MM.1S (cell line): Measurements from ENCODE around the gene SLX9.

ENCODE experiments used
- DNase-seq: peaks from one replicate; pipeline ENCODE4 v3.0.0-alpha.2; 2015
- H2AFZ ChIP-seq: fragments of 300-600 bp; sonication (generic); 2 replicates; pipeline ENCODE4 v1.6.0; 2016; ENCODE audit warnings: antibody characterized with exemption, low read length
- H3F3A ChIP-seq: fragments of 300-600 bp; sonication (generic); 2 replicates; pipeline ENCODE4 v1.6.1; 2016; ENCODE audit warnings: mild to moderate bottlenecking, antibody characterized with exemption, low read length, moderate library complexity, mixed read lengths; ENCODE audit not compliant: insufficient read depth
- H3K27ac ChIP-seq: fragments of 300-600 bp; sonication (generic); 2 replicates; pipeline ENCODE4 v1.5.1; 2016; ENCODE audit warnings: mild to moderate bottlenecking, low read length
- H3K27me3 ChIP-seq: fragments of 300-600 bp; sonication (generic); replicated peaks from 2 replicates; pipeline ENCODE4 v1.6.0; 2016; ENCODE audit warnings: low read length; ENCODE audit not compliant: insufficient read depth
- H3K36me3 ChIP-seq: fragments of 300-600 bp; sonication (generic); replicated peaks from 2 replicates; pipeline ENCODE4 v1.6.1; 2016; ENCODE audit warnings: mild to moderate bottlenecking, low read length, mixed read lengths; ENCODE audit not compliant: insufficient read depth
- H3K4me1 ChIP-seq: fragments of 300-600 bp; sonication (generic); 2 replicates; pipeline ENCODE4 v1.6.1; 2016; ENCODE audit warnings: low read length, mixed read lengths
- H3K4me2 ChIP-seq: fragments of 300-600 bp; sonication (generic); 2 replicates; pipeline ENCODE4 v1.6.0; 2016; ENCODE audit warnings: low read depth, low read length
- H3K4me3 ChIP-seq: fragments of 300-600 bp; sonication (generic); 2 replicates; pipeline ENCODE4 v1.5.1; 2016; ENCODE audit warnings: low read length, mixed read lengths
- H3K79me2 ChIP-seq: fragments of 300-600 bp; sonication (generic); 2 replicates; pipeline ENCODE4 v1.6.1; 2016; ENCODE audit warnings: mixed run types, low read length, mixed read lengths
- H3K9ac ChIP-seq: fragments of 300-600 bp; sonication (generic); 2 replicates; pipeline ENCODE4 v1.6.1; 2016; ENCODE audit warnings: low read length, mixed read lengths
- H3K9me2 ChIP-seq: fragments of 300-600 bp; sonication (generic); replicated peaks from 2 replicates; pipeline ENCODE4 v1.6.1; 2016; ENCODE audit warnings: mild to moderate bottlenecking, low read length, mixed read lengths; ENCODE audit not compliant: insufficient read depth
- H3K9me3 ChIP-seq: fragments of 300-600 bp; sonication (generic); replicated peaks from 2 replicates; pipeline ENCODE4 v1.6.1; 2016; ENCODE audit warnings: mild to moderate bottlenecking, low read length, mixed read lengths; ENCODE audit not compliant: insufficient read depth
- H4K20me1 ChIP-seq: fragments of 300-600 bp; sonication (generic); 2 replicates; pipeline ENCODE4 v1.6.1; 2016; ENCODE audit warnings: mild to moderate bottlenecking, low read length, moderate library complexity, mixed read lengths; ENCODE audit not compliant: insufficient read depth
- EZH2 ChIP-seq: fragments of 300-600 bp; sonication (generic); optimal IDR thresholded peaks from 2 replicates; pipeline ENCODE3; 2017; ENCODE audit warnings: low read depth, mild to moderate bottlenecking, antibody characterized with exemption, low read length, mixed read lengths
- EZH2phosphoT487 ChIP-seq: fragments of 300-600 bp; sonication (generic); IDR thresholded peaks from 2 replicates; pipeline ENCODE4 v1.6.1; 2018; ENCODE audit warnings: antibody characterized with exemption, low read length
- TF ChIP-seq, protein P1 (sequence below): fragments of 300-600 bp; sonication (generic); IDR thresholded peaks from 2 replicates; pipeline ENCODE4 v1.5.1; 2016; ENCODE audit warnings: antibody characterized with exemption, low read length, mixed read lengths

Gene SLX9

DNA sequence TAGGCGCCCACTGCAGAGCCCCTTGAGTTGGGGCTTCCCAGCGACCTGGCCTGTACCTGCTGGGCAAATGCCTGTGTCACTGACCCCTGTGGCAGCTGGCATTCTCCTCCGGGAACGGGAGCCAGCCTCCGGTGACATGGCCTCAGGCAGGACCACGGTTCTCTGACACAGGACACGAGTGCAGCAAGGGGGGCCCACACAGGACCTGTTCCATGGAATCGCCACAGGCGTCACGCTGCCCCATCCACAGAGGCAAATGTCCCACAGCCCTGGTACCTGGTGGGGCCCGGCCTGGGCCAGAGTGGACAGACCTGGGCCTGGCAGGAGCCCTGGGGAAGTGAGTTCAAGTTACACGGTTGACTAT, 21.7 kb upstream of the SLX9 start:
- no peak for DNase-seq
- H3K79me2 ChIP-seq = no peaks in the 10 kb centered on the region
- no peak overlapping the region for H3K4me3 ChIP-seq
- H3K4me1 ChIP-seq = no peaks in the 10 kb centered on the region
- H3K9me3 ChIP-seq = no peaks in the 10 kb centered on the region
- H3K36me3 ChIP-seq = no peaks in the 10 kb centered on the region
- peaks cover 99% of the 10 kb centered on the region for H3K27me3 ChIP-seq
- no peak overlapping the region for H2AFZ ChIP-seq
- no peak overlapping the region for H3K9ac ChIP-seq
- no peaks in the 10 kb centered on the region; the same call in 1 of the 2 replicates for H4K20me1 ChIP-seq
- no peaks in the 10 kb centered on the region for H3K9me2 ChIP-seq
- TF ChIP-seq, protein P1, sequence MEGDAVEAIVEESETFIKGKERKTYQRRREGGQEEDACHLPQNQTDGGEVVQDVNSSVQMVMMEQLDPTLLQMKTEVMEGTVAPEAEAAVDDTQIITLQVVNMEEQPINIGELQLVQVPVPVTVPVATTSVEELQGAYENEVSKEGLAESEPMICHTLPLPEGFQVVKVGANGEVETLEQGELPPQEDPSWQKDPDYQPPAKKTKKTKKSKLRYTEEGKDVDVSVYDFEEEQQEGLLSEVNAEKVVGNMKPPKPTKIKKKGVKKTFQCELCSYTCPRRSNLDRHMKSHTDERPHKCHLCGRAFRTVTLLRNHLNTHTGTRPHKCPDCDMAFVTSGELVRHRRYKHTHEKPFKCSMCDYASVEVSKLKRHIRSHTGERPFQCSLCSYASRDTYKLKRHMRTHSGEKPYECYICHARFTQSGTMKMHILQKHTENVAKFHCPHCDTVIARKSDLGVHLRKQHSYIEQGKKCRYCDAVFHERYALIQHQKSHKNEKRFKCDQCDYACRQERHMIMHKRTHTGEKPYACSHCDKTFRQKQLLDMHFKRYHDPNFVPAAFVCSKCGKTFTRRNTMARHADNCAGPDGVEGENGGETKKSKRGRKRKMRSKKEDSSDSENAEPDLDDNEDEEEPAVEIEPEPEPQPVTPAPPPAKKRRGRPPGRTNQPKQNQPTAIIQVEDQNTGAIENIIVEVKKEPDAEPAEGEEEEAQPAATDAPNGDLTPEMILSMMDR = no peak
- no peaks in the 10 kb centered on the region for H3F3A ChIP-seq
- no peak overlapping the region for H3K27ac ChIP-seq
- H3K4me2 ChIP-seq = no peak overlapping the region

DNA sequence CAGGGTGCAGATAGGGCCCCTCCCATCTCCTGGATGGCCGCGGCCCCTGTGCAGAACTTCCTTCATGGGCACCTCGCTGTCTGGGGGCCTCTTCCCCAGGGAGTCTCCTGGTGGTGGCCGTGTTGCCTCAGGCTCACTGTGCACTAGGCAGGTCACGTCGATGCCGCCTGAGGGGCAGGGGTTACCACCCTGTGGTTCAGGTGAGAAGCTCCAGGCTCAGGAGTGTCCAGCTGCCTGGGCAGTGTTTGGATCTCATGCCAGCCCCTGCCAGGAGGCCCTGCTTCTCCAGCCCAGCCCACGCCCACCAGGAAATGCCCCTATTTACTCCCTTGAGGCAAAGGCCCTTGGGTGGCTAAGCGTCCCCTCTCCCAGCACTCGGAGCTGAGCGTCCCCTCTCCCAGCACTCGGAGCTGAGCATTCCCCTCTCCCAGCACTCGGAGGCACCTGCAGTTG, 21.2 kb upstream of the SLX9 start:
- Histone ChIP-seq H3K9me2 (no peaks in the 10 kb centered on the region), H2AFZ (no peak overlapping the region), H3K4me1 (no peaks in the 10 kb centered on the region), H3K27me3 (peaks cover 99% of the 10 kb centered on the region), H3K9ac (no peak overlapping the region), H3F3A (no peaks in the 10 kb centered on the region), H4K20me1 (no peaks in the 10 kb centered on the region; the same call in 1 of the 2 replicates), H3K36me3 (no peaks in the 10 kb centered on the region), H3K79me2 (no peaks in the 10 kb centered on the region), H3K9me3 (no peaks in the 10 kb centered on the region), H3K4me2 (no peak overlapping the region), H3K27ac (no peak overlapping the region), H3K4me3 (no peak overlapping the region)
- no peak for DNase-seq
- TF ChIP-seq EZH2 (no peak), EZH2phosphoT487 (no peak)
- TF ChIP-seq, protein P1 = no peak

DNA sequence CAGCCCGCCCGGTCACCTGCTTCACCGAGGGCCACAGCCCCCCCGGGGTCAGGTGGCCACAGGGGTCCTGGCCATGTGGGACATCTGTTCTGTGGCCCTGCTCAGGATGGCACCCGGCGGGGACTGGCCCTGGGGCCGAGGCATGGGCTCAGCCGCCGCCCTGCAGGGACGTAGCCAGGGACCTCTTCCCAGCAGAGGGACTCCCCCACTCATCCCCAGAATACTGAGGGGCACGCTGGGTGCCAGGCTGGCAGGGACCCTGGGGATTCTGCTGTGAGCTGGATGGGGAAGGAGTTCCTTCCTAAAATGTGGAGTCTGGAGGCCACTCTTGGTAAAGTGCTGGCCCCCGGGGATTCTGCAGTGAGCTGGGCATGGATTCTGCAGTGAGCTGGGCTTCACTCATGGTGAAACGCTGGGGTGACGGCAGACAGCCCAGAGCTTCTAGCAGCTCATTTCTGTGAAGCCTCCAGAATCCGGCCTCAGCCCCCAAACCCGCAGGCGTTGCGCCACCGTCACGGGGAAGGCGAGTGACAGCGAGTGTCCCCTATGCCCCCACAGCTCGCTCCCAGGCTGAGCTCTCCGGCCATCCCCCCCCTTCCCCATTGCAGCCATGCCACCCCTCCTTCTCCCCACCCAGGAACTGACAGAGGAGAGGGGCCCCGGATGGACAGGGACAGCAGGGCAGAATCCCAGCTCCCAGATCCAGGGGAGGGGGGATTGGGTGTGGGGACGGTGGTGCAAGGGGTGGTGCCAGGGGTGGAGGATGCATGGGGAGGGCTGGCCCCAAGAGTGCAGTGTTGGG, 20.5 kb upstream of the SLX9 start:
- Histone ChIP-seq H3F3A (no peaks in the 10 kb centered on the region), H3K4me1 (no peaks in the 10 kb centered on the region), H3K27me3 (peaks cover 99% of the 10 kb centered on the region), H3K36me3 (no peaks in the 10 kb centered on the region), H3K79me2 (no peaks in the 10 kb centered on the region), H3K9ac (no peak overlapping the region), H3K4me3 (no peak overlapping the region), H4K20me1 (no peaks in the 10 kb centered on the region; the same call in 1 of the 2 replicates), H3K9me2 (no peaks in the 10 kb centered on the region), H3K9me3 (no peaks in the 10 kb centered on the region), H3K4me2 (no peak overlapping the region), H3K27ac (no peak overlapping the region), H2AFZ (no peak overlapping the region)
- no peak for DNase-seq
- no peak for TF ChIP-seq EZH2
- TF ChIP-seq, protein P1 = no peak
- TF ChIP-seq EZH2phosphoT487 = no peak
